Frontal cortex (tissue), 4 donors: ENCODE measurements around the gene MAP1B. TPM values are rescaled to one million over a fixed set of nuclear protein-coding genes. Genes with fewer than 3 reads are reported as not detected.
"Not testable (repeated sequence)": the region's sequence is repeated elsewhere in the genome, so short reads cannot be mapped to it uniquely, and the experiment has no call there.

Source experiments
- DNase-seq, 2 donors: peaks; one replicate each; pipeline ENCODE4 v3.0.0; 2012; ENCODE audit warnings: low spot score in 2 of 2
- FAIRE-seq: peaks from 2 replicates; lab custom pipeline; 2012; peaks lifted over from hg19 to GRCh38; lab: Jason Lieb, UNC
- total RNA-seq: library from RNA; depleted of rRNA; stranded (reverse); fragments of >200 nt; gene quantifications from one replicate; pipeline ENCODE4 v1.2.3, GENCODE V29; 2014
- donor health status: control.
- donor health status: control.
- donor health status: control.

Gene MAP1B
- 490 TPM for total RNA-seq

- peak; percentile 71 to 73 for DNase-seq
- no peak for FAIRE-seq
These were observed at the start of gene MAP1B for GRCh38 chr5:72107131-72107900. Gene MAP1B, plus strand, starts transcription at chr5:72107475. Its CDS starts 57 bp downstream, at chr5:72107532.

DNA sequence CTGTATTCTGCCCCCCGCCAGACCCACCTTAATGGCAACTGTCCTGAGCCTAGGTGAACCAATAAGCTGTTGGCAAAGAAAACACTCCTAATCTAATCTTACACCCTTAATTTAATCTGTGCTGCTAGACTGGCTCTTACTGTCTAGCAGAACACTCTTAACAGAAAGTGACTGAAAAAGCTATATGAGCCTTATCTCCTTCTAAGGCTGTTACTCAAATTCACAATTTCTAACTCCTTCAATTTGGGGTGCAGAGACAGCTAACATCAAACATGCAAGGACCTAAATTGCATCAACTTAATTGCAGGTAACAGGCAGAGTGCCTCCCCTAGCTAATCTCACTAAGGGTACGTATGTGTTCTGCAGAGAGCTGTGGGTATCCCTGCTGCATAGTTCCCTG is 49.5 kb upstream of the MAP1B start:
- DNase-seq, result no peak
- FAIRE-seq, result no peak

GRCh38 chr5:72063219-72063819 is 44.0 kb upstream of the MAP1B start:
- no peak for FAIRE-seq

DNA sequence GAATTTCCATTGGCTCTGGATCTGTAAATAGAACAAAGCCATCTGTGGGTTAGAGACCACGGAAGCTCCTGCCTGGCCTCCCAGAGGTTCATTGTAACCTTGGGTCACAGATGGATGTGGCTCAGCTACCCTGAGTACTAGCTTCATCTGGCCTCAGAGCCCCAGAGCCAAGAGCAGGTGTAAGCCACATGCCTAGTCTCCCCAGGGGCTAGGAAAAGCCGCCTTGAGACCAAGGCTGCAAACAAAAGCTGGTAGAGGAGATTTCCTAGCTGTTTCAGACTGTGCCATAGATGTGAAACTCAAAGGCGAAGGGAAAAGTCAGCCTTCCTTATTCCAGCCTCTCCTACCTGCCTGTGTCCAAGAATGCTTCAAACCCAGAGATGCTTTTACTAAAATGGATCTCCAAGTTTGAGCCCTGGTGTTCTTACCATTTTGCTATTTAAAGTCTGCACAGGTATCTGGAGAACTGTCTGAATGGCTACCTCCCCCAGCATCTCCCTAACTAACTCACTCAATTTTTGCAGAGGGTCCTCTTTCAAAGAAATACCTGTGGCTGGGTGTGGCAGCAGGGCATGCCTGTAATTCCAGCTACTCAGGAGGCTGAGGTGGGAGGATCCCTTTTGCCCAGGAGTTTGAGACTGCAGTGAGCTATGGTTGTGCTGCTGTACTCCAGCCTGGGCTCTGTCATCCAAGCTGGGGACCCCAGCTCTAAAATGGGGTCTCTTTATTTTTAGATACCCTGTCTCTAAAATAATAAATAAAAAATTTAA is 42.3 kb upstream of the MAP1B start:
- DNase-seq (no peak), FAIRE-seq (no peak)

More at GRCh38 chr5:72063219-72063819, 44.0 kb upstream of the MAP1B start:
- no peak for DNase-seq

- FAIRE-seq (no peak), DNase-seq (no peak)
These were observed 41.5 kb upstream of the MAP1B start for GRCh38 chr5:72065751-72066255.

DNA sequence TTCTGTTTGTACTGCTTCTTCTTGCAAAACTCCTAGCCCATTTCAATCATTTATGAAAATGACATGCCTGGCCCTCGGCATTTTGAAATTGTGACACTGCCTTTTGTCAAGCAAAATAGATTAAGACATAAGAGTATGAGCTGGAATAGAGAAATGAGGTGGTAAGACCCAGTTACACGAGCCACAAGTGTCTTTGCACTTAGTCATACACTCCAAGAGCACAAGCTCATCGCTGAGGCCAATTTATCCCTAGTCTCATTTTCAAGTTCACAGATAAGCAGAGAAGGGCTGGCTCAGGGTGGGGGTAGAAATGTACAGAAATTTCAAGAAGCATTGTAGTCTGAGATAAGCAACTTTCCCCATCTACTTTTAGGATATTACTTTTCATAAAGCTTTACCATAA is 40.6 kb upstream of the MAP1B start:
- no peak for FAIRE-seq
- DNase-seq, result no peak

DNA sequence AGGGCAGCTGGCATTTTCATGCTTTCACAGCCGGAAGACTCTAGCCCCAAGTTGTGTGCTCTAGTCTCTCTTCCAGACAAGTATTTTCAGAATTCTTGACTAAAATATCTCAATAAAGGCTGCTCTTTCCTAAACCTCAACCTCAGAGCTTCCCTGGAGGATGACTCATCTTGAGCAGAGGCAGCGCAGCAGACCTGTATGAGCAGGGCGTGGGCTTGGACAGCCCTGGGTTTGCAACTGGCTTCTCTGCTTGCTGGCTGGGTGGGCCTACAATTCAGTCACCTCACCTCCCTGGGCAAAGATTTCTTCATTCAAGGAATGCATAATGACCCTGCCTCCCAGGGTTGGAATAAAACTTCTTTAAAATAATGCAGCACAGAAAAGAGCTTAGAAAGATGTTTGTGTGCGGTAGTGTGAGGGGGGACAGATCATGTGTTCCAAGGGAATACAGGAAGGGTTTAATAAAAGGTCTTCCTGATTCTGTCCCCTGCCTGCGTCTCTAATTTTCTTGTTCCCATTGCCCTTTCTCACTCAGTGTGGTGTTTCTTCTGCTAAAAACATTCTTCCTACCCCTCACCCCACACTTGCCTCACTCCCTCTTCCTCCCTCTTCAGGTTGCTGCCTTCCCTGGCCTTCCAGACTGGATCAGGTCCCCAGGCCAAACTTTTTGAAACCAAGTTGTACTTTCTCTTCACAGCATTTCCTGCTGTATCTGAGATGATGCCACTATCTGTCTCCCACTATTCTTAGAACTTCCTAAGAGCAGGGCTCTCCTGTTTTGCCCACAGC is 39.4 kb upstream of the MAP1B start:
- no peak for DNase-seq
- no peak for FAIRE-seq

- no peak for DNase-seq
- FAIRE-seq, result no peak
These were observed 36.7 kb upstream of the MAP1B start for GRCh38 chr5:72070529-72070928.

DNA sequence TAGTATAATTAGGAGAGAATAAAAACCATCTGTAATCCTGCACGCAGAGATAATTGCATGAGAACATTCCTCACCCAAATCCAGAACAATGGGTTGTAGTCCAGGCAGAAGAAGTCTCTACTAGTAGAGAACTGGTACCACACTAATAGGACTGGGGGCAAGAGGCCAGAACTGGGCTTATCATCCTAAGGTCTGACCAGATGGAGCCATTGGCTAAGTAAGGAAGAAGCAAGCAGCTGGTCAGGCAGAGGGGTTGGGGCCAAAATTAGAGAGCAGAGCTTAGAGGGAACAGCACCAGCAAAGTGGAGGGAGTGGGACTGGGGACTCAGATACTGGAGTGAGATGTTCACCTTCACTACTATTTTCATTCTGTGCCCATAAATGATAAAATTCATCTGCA is 35.4 kb upstream of the MAP1B start:
- FAIRE-seq (no peak), DNase-seq (no peak)

DNA sequence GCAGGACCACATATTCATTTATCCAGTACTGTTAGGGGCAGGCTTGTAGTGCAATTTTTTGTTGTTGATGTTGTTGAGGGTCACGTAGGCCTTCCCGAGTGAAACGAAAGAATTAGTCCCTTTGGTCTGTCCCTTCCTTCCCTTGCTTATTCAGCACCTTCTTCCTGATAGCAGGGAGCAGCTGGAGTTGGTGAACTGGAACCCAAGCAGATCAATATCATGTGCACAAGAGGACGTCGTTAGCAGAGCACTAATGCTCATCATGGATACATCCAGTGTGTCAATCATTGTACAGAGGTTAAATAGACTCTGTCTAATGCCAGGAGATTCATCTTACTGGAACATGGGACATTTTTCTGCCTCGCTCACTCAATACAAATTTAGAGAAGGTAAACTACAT is 33.0 kb upstream of the MAP1B start:
- FAIRE-seq (no peak), DNase-seq (no peak)

- DNase-seq, result no peak
- FAIRE-seq, result no peak
These were observed 31.8 kb upstream of the MAP1B start for GRCh38 chr5:72075461-72075860.

DNA sequence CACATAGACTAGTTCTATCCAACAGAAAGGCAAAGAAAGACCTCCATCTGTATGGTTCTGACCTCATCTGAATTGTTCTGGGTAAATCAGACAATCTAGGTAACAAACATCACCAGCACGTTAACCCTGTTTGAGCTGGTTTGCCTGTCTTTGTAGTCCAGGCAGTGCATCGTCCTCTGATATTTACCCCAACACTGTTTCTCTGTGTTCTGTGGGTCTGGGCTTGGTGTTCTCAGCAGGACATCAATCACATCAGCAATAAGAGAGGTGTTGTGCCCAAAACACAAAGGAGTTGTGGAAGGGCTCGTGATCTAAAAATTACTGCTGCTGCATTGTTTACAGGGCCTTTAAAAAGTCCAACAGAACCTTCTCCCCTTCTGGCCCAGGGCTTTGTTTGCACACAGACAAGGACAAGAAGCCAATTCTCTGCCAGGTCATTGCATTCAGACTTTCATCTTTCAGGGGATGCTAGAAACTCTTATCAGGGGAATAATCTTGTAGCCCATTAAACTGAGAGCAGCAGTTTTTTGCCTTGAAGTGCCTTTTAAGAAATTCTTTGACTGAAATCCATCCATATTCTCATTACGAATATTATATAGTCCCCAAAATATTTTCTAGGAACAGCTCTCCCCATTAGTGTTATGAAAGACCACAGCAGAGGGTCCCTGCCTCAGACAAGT is 30.5 kb upstream of the MAP1B start:
- no peak for DNase-seq

GRCh38 chr5:72077390-72077789 is 29.9 kb upstream of the MAP1B start:
- no peak for DNase-seq
- no peak for FAIRE-seq

More for the DNA sequence above, 30.5 kb upstream of the MAP1B start:
- FAIRE-seq, result no peak

DNA sequence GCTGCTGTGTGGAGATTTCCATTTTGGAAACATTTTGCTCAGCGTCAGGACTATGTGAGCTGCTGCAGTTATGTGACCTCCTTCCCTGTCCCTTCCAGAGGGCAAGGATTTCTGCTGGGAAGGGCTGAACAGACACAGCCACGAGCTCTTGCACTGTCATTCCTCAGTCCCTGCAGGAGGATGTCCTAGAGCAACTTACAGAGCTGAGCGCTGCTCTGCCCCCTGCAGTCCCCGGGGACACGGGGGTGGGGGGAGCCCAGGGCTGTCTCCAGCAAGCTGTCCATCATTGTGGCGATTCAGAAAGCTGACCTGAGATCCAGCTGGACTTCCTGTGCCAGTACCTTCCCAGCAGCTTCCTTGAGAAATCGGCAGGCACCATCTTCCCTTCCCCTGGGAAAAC is 28.0 kb upstream of the MAP1B start:
- DNase-seq (no peak), FAIRE-seq (no peak)

- FAIRE-seq (no peak), DNase-seq (no peak)
These were observed 25.2 kb upstream of the MAP1B start for GRCh38 chr5:72082048-72082447.

- DNase-seq, result no peak
- FAIRE-seq, result no peak
These were observed 22.4 kb upstream of the MAP1B start for GRCh38 chr5:72084876-72085275.

DNA sequence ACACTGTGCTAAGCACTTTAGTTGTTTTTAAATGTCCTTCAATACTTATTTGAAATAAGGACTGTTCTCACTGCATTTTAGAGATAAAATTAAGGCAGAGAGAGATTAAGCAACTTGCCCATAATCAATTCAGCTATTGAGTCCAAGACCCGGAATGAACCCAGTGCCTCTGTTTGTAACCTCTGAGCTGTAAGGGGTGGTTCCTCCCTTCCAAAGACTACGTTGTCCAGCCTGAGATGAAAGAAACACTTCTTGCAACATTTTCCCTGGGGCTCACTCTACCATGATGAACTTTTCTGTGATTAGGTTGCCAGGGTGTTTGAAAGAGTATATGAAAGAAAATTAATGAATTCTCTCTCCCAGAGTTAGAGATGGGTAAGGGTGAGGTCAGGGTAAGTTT is 22.0 kb upstream of the MAP1B start:
- FAIRE-seq, result no peak
- DNase-seq, result no peak

GRCh38 chr5:72089713-72090112 is 17.6 kb upstream of the MAP1B start:
- not testable (repeated sequence) for FAIRE-seq, DNase-seq

- no peak for DNase-seq
- FAIRE-seq, result no peak
These were observed 15.2 kb upstream of the MAP1B start for GRCh38 chr5:72092074-72092473.
